Measurements from ENCODE around the gene VPS39.

Gene VPS39

DNA sequence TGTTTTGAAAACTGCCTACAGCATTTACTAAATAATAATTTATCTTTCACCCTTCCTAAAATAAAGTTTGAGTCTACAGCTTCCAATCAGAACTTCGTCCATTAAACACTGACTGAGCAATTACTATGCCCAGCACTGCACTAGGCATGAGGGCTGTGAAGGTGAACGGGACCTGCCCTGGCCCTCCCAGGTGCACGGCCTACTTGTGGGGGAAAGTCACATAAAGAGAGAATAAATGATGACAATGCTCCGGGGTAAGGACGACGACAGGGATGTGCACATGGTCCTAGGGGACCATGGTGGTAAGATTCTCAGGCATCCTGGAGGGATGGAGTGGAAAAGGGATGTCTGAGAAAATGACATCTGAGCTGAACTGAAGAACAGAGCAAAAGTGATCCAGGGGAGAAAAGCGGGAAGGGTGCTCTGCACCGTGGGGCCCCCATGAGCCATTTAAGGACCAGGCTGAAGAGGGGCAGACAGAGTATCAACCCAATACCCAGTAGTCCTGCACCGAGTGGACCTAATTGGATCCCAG lies 63.2 kb downstream of the VPS39 start:
- no peak for DNase-seq

- no peak for DNase-seq
These were observed 64.1 kb downstream of the VPS39 start for GRCh38 chr15:42143866-42144625.

GRCh38 chr15:42143356-42143755 lies 64.7 kb downstream of the VPS39 start:
- DNase-seq, result no peak

DNA sequence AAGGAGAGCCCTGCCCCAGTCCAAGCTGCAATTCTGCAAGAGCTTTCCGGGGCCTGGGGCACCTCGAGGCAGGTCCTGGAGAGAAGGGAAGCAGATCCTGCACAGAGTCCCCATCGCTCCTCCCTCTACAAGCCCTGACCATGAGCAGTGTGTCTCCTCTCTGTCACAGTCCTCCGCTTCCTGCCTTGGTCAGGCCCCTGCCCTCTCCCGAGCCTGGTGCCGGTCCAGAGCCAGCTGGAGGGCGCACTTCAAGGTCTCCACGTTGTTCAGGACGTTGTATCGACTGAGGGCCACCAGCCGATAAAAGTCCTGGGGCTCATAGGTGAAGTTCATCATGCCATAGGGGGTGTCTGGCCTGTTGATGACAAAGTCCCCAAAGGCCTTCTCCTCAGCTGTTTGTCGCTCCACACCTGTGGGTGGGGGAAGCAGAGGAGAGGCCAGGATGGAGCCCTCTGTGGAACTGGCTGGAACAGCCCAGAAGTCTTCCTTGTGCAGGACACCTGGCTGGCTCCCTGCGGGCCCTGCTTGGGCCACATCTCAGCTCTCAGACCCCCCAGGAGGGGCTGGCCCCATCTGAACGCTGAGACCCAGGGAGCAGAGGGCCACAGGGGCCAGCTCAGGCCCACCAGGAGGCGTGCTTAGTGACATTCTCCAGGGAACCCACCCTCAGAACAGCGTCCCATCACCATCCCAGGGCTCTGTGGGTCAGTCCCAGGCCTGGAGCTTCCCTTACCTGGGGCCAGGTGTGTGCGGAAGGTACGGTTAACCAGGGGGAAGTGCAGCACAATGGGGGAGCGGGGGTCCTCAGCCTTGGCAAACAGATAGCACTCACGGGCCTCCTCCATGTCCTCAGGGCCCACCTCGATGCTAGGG lies 66.1 kb downstream of the VPS39 start:
- DNase-seq, result no peak

DNA sequence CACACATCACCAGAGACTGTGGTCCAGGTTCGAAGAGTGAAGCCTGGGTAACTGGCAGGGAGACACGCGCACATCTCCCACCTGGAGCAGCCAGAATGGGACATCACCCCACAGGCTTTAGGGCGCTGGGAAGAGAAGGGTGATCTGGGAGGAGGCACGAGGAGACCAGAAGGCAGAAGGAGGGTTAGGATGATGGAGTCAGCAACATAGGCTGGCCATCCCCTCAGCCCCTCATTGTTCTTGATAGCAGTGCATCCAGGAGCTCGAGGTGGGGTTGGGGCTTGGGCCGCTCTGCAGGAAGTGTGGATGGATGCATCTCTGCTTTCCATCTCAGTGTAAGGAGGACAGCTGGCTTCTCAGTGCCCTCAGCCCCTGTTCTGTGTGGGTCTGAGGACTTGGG lies 66.9 kb downstream of the VPS39 start:
- DNase-seq, result no peak

- DNase-seq, result no peak
These were observed 67.6 kb downstream of the VPS39 start for GRCh38 chr15:42140383-42141070.

DNA sequence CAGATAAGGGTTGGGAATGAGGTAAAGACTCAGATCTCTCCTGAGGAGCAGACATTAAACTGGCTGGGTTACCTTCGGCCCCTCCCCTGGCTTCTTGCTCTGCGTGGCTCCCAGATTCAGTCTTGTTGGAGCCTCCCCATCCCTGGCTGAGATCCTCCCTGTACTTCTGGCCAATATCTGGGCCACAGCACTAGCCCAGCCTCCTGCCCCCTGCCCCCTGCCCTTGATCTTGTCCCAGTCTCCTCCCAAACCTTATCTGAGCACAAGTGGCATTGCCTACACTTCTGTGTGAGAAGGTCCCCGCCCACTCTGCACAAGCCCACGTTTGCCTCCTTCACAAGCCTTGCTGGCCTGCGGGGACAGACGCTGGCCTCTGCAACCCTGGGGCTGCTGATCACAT lies 68.5 kb downstream of the VPS39 start:
- no peak for DNase-seq

DNA sequence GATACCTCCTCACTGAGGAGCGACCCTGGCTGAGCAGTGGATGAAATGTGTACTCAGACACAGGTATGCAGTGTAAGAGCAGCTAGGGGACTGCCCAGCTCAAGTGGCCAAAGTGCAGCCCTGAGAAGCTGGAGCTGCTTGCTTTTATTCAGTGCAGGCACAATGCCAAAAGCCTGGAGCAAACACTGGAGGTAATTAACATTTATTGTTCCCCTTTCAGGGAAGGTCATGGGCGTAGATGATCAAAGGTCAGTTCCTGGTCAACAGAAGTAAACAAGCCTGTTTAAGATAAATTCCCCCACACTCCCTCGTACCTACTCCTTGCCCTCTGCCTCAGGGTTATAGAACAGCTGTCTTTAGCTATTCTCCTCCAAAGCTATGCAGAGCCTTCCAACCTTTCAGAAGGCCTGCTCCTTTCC lies 69.1 kb downstream of the VPS39 start:
- no peak for DNase-seq

GRCh38 chr15:42138411-42138810 lies 69.7 kb downstream of the VPS39 start:
- DNase-seq, result no peak

DNA sequence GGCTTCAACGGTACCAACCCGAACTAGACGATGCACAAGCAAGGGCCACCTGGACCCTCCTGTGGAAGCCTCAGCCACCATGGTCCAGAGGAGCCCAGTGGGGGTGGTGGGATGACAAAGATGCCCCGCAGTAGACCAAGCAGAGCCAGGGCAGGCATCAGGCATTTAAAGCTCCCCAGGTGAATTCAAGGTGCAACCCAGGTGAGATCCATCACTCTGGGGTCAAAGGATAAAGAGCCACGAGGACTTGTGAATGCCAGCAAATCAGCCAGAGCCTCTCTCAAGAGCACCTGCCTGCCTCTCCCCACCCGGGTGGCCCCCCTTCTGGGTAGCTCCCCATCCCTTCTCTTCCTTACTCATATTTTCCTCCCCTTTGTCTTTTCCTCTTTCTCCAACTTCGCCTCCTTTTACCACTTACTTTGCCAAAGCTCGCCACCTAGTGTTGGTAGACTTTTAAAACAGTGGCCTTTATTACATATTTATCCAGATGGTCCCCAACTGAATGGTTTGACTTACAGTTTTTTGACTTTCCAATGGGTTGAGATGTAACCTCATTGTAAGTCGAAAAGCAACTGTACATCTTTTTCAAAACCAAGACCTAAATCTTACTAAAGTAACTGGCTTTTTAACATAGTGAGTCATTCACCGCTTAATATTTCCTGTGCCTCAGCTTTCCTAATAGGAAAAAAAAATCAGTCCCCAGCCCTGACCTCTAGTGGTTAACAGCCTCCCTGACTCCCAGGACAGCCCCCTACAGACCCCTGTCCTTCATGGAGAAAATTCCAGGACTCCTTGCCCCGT lies 70.4 kb downstream of the VPS39 start:
- peak; percentile 52 for DNase-seq

- no peak for DNase-seq
These were observed 71.6 kb downstream of the VPS39 start for GRCh38 chr15:42136513-42136912.

DNA sequence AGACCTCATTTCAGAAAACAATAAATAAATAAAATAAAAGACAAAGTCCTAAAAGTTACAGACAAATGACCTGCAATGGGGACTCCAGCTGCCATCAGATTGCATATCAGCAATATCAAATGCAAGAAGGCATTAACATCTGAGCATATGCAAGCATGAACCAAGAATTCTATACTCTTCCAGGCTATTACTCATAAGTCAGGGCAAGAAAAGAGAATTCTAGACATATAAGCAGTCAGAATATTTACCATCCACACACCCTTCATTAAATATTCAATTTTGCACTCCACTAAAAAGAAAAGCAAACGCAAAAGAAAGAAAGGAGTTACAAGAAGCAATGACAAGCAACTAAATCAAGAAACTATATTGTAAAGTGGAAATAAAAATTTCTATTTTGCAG lies 72.8 kb downstream of the VPS39 start:
- DNase-seq, result no peak

- no peak for DNase-seq
These were observed 73.4 kb downstream of the VPS39 start for GRCh38 chr15:42134617-42135245.

- DNase-seq, result peak; percentile 36
These were observed 74.1 kb downstream of the VPS39 start for GRCh38 chr15:42133886-42134502.

DNA sequence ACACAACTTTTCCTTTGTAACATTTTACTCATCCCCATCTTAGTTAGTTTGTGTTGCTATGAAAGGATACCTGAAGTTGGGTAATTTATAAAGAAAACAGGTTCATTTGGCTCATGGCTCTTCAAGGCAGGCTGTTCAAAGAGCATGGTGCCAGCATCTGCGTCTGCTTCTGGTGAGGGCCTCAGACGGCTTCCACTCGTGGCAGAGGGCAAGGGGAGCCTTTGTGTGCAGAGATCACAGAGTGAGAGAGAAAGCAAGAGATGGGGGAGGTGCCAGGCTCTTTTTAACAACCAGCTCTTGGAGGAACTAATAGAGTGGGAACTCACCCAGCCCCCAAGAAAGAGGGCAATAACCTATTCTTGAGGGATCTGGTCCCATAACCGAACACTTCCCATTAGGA lies 74.7 kb downstream of the VPS39 start:
- DNase-seq, result no peak

- no peak for DNase-seq
These were observed 76.0 kb downstream of the VPS39 start for GRCh38 chr15:42131826-42132806.

GRCh38 chr15:42131006-42131405 lies 77.1 kb downstream of the VPS39 start:
- DNase-seq, result no peak

DNA sequence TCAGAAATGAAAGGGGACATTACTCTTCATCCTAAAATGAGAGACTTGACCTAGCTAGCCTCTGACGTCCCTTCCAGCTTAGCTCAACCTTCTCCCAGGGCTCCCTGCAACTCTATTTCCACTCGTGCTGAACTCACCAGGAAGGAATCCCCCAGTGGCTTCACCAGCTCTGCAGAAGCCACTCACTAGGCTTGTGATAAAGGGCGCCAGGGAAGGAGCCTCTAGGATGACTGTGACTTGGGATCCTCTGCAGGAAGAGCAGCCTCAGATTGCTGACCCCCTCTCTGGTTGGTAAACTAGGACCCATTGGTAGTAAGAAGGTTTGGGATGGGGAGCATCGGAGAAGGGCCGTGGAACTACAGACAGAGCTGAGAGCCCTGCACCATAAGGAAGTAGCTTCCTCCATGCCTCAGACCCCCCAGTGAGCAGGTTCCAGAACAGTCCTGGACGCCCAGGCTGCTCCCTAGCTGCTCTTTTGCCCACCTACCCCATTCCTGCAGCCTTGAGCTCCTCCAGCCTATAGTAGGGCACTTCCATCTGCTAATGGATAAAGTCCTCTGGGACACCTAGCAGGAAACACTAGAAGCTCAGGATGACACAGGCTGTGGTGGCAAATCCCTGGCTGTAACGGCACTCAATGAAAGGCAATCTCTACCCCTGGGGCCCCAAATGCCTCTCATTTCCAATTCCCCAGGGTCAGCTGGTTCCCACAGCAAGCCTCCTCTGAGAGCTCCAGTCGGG lies 77.7 kb downstream of the VPS39 start:
- DNase-seq, result no peak

DNA sequence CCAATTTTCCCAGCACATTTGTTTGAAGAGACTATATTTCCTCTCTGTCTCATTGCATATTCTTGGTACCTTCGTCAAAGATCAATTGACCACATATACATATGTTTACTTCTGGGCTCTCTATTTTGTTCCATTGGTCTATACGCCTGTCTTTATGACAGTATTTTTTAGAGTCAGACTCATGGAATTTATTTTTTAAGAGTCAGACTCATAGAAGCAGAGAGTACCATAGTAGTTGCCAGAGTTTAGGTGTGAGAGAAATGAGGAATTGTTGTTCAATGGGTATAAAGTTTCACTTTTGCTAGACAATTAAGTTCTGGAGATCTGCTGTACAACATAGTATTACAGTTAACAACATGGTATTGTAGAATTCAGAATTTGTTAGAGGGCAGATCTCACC lies 78.7 kb downstream of the VPS39 start:
- peak; percentile 11 for DNase-seq
